GM21528 (cell line): Measurements from ENCODE around the gene CD74.
"Not testable (repeated sequence)": the region's sequence is repeated elsewhere in the genome, so short reads cannot be mapped to it uniquely, and the experiment has no call there.

Experiments
- ATAC-seq: cut with Tn5 transposase; IDR thresholded peaks from one replicate; pipeline ENCODE4 v1.9.1; 2021; ENCODE audit warnings: mild to moderate bottlenecking, moderate library complexity; ENCODE audit not compliant: unreplicated experiment, low FRiP score

CD74 gene

DNA sequence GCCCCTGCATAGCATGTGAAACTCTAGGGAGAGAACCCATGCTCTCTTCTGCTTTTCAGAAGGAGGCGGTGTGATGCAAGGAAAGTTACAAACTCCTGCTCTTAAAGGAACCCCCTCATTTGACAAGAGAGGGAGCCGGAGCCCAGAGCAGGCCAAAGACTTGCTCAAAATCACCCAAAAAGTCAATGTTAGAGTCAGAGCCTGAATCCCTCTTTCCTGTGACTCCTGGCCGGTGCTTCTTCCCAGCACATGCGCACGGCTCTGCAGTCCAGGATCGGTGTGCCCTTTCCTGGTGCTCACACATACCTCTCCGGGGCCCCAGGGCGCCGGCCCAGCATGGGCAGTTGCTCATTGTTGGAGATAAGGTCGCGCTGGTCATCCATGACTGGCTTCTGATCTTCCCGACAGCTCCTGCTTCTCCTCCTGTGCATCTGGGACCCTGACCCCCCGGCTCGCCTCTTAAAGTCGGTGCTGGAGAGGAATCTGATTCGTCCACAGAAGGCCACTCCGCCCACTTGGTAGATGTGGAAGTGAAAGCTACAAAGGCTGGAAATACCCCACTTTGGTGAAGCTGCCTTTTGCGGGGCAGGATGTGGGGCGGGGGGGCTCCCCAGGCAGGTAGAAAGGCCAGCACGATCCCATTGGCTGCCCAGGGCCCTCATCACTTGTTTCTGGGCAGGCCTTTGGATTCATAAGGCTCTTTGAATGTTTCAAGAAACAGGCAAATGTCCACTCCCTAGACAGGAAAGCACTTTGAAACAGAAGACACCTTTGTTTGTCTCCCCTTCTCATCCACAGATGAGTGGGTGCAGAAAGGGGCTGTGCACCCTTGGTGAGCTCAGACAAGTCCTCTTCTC is at the start of gene CD74:
TSS of gene CD74 (minus strand) at position 592 of the 857 bp plus-strand sequence. CDS start at position 431, 161 bp downstream.
- peak; percentile 73 for ATAC-seq

DNA sequence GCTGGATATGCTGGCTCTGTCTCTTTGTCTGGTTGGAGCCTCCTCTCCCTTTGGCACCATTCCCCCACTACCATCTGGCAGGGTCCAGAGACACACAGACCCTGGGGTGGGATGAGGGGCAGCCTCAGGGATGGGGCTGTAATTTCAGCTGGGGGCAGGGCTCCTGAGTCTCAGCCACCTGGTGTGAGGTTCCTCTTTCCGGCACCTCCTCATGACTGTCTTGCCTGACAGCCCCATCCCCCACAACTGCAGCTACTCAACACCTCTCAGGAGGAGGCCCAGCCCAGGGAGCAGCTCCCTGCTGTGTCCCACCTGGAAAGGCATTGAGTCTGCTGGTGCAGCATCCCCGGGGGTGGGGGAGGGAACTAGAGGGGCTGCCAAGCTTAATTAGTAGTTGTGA is 48.5 kb upstream of the CD74 start:
- ATAC-seq: peak; percentile 79

DNA sequence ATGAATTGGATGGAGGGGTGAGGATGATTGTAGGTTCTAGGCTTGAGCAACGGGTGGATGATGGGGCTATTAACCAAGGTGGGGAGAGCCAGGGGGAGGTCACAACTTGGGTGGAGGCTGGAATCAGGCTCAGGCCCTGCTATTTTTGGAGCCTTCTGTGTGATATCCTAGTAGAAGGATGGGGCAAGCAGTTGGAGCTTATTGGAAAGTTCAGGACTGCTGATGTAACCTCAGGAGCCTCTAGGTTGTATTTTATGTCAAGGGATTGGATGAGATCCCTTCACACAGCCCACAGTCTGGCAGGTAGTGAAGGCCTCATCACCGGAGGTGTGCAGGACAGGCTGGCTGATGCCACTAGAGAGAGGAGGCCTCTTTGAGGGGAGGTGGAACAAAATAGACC is 48.1 kb upstream of the CD74 start:
- peak; percentile 5 for ATAC-seq

DNA sequence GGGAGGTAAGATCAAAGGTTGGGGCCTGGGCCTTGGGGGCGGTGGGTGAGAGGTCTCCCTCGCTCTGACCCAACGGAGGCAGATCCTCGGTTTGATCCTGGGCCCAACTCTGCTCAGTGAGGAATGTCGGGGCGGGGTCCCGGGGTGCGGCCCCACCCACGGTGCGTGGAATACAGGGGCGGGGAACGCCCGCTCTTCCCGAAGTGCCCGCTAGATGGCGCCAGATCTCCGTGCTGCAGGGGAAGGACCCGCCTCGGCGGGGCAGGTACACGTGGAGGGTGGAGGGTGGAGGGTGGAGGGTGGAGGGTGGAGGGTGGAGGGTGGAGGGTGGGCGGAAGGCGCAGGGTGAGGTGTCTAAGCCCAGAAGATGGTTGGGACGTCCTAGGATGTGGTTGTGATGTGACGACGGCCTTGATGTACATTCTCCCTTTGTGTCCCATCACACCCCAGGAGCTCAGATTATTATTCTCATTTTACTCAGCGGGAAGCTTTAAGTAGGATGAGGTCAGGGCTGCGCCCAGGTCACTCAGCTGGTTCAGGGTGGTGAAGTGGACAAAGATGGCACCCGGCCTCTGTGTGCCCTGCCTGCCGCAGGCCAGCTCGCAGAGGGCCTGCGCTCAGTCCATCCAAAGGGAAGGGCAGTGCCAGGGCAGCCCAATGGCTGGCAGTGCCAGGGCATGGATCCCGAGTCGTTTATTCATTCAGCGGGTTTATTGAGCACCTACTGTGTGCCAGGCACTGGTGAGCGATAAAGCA is 46.3 kb upstream of the CD74 start:
- peak; percentile 57 for ATAC-seq

DNA sequence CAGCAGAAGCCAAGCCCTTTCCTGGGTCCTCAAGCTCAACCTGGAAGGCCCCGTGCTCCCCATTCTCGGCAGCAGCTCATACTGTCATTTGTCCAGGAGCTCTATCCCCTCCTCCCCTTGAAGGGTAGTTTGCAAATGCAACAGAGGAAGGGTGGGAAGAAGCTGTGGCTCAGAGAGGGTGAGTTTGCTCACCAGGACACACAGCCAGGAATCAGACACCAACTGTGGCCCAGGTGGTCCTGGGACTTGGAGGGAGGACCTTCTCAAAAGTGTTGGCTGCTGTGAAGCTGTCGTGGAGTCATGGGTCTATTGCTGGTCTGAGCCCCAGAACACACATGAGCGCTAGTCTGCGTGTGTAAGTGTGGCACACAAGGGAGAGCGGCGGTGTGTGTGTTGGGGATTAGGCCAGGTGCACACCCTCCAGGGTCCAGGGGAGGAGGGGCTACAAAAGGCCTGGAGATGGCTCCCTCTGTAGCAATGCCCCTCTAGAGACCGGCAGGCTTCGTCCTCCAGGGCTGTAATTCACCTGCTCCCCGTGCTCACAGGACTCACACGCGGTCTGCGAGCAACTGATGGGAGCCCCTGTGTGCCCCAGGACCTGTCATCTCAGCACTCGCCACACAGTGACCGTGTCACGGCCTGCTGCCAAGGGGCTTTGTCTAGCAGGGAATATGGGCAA is 45.0 kb upstream of the CD74 start:
- no peak for ATAC-seq

DNA sequence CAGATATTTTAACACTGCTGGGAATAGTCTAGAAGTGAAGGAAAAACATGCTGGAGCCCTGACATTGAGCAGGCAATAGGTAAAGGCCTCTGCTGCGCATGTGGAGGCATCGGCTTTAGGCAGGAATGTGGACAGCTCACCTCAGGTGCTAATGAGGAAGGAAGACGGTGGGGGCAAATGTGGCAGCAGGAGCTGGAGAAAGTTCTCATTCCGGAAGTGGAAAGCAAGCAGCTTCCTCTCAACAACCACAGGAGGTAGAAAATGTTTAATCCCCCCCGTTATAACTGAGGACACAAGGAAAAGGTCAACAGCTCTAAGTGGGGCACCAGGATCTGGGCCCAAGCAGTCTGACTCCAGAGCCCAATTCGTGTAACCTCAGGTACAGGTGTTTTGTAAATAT is 44.4 kb upstream of the CD74 start:
- no peak for ATAC-seq

DNA sequence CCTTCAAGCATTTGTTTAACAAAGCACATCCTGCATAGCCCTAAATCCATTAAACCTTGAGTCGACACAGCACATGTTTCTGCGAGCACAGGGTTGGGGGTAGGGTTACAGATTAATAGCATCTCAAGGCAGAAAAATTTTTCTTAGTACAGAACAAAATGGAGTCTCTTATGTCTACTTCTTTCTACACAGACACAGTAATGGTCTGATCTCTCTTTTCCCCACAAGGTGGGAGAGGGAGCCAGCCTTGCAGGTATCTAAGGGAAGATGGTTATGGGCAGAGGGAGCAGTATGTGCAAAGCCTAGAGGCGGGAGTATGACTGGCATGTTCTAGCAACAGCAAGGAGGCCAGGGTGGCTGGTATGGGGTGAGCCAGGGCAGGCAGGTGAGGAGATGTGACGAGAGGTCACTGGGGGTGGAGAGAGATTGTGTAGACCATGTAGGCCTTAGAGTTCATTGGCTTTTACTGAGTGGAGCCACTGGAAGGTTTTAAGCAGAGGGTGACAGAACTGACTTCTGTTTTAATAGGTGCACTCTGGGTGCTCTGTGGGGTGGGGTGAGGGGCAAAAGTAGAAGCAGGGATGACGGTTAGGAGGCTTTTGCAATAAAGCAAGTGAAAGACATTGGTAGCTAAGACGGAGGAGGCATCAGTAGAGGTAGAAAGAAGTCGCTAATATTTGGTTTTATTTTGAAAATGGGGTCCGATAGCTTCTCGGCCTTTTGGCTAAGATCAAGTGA is 42.0 kb upstream of the CD74 start:
- ATAC-seq: no peak

DNA sequence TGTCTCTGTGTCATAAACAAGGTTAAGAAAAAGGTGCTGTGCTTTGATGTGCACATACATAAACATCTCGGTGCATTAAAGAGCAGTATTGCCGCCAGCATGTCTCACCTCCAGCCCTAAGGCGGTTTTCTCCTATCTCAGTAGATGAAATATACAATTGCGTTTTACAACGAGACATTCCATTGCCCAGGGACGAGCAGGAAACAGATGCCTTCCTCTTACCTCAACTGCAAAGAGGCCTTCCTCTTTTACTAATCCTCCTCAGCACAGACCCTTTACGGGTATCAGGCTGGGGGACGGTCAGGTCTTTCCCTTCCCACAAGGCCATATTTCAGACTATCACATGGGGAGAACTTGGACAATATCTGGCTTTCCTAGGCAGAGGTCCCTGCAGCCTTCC is 41.3 kb upstream of the CD74 start:
- ATAC-seq: not testable (repeated sequence)

DNA sequence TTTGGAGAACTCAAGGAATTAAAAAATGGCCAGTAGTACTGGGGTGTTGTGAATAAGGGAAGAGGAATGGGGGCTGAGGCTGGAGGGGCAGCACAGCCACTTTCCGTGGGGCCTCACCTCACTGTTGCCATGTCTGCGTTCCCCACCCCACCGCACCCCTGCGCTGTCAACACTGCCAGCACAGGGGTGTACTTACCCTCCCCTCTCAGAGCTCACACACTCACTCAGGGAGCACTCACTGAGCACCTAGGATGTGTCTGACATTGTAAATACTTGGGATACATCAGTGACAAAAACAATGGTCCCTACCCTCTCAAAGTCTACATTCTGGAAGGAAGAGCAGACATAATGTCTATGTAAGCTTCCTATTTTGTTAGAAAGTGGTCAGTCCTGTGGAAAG is 40.2 kb upstream of the CD74 start:
- no peak for ATAC-seq

DNA sequence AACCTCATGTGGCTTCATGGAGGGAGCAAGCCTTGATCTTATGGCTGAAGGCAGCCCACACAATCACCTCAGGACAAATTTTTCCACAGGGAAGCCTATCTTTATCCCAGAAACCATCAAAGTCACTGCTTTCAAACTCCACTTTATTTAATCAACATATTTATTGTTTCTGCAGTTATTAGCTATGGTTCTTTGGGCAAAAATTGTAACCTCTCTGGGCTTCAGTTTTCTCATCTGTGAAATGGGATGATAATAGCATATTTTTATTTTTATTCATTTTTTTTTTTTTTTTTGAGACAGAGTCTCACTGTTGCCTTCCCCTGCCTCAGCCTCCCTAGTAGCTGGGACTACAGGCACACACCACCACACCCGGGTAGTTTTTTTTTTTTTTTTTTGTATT is 38.9 kb upstream of the CD74 start:
- ATAC-seq: no peak

DNA sequence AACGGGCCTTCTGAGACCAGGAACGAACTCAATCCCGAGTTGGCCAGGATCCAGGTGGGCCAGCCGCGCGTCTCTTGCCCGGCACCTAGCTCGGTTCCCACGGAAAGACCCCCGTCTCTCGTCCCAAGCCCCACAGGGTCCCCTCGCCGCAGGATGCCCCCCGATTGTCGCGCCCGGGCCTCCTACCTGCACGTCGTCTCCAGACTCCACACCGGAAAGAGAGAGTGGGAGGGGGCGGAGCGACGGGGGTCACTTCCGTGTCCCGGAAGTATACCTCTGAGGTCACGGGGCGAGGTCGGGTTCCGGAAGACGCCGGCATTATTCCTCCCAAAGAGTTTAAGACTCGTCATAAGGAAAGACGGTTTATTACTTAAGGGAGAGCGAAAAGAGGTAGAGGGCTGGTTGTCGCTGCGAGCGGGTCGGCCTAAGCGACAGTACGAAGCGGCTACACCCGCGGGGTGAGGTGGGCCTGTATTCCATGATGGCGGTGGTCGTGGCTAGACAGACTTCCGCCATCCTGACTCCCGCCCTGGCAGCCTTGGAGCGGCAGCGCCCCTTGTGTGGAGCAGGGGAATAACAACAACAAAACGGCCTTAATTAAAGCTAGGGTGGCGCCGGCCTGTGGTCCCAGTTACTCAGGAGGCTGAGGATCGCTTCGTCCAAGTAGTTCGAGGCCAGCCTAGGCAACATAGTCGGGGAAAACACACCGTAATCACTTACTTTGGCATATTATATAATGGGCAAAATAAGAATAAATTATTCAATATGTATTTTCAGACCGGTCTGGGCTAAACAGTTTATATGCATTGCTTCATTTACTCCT is 37.0 kb upstream of the CD74 start, which contains the start of gene RPS14:
TSS of gene RPS14 (minus strand) at position 223 of the 823 bp plus-strand sequence. CDS start 2,006 bp downstream, outside the sequence.
- ATAC-seq: peak; percentile 95

DNA sequence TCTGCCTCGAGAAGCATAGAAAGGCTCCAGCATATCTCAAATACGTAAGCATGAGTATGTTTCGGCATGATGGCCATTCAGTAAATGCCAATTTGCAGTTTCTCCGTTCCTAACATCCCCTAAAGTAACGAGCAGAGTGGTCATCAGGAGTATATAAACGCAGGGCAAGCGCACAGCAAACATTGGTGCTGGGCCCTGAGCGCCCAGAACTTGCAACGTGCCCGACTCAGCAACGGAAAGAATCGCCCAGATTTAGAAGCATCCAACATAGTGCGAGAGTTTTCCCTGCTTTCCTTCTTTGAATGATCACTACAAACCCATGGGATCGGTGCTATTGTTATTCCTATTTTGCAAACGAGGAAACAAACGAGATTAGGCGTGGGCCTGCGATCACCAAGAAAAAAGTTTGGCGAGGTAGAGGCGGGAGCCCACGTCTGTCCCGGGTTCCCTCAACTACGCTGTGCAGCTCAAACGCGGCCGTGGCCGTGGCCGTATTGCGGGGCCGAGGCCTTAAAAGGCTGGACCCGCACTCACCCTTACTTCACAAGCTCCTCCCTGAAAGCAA is 36.3 kb upstream of the CD74 start:
- peak; percentile 35 for ATAC-seq

DNA sequence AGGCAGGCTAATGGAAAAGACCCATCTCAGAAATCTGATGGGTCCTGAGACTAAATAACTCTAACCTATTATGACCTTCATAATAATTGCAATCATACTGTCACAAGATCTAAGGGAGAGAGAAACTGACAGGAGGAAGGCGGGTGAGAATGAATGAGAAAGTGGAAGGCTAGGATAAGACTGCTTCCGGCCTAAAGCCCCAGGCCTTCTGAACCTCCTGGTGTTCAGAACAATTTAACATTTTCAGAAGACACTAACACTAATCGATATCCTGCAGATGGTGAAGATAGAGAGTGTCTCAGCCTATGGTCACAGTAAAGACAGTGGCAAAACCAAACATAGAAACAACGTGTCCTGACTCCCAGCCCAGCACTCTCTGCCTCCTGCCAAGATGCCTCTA is 35.6 kb upstream of the CD74 start:
- no peak for ATAC-seq

DNA sequence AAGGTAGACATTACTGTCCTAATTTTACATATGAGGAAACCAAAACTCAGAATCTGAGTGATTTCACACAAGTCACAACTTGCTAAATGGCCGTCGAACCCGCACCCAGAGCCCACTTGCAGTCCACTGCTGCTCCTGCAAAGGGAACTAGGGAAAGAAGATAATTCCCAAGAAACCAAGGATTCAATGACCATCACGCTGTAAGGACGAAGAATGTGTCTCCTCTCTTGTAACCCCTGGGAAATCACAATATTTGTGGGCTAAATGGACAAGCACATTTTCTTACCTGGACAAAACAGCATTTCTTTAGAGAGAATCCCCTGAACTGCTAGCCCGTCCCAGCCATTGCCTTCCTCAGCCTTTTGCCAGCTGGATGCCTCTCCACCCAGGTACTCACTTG is 34.5 kb upstream of the CD74 start:
- ATAC-seq: no peak

DNA sequence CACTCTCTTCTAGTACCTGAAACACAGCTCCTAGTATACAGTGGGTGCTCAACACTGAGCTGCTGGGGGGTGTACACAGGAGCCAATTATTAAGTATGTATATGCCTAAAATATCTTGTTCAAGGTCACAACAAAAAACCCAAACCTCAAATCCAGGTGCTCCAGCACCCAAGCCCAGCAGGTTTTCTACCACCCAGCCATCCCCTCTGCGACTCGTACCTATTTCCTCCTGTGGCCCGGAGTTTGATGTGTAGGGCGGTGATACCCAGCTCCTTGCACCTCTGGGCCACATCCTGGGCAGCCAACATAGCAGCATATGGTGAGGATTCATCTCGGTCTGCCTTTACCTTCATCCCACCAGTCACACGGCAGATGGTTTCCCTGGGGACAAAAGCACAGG is 33.9 kb upstream of the CD74 start:
- no peak for ATAC-seq

DNA sequence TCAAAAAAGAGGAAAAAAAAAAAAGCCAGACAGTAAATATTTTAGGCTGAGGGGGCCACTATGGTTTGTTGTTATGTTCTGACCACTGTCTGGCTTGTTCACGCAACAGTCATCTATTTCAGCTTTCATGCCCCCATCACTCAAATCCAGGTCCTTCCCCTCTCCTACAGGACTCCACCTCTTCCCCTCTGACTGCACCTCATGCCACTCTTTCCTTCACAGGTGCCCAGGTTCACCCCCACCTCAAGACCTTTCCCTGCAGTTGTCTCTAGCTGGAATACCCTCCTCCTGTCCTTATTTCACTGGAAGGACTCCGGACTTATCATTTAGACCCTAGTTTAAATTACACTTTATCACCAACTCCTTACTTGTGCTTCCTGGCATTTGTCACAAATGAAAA is 33.4 kb upstream of the CD74 start:
- ATAC-seq: no peak

DNA sequence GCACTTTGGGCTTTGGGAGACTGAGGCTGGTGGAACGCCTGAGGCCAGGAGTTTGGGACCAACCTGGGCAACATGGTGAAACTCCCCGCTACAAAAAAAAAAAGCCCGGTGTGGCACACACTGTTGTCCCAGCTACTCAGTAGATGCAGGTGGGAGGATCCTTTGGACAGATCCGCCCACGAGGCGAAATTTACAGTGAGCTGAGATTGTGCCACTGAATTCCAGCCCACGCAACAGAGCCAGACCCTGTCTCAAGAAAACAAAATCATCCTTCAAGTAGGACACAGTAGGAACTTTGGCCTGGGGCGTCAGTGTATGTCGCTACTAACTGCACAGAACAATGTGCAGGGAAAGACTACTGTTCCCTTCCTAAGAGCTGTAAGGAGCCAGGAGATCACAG is 32.1 kb upstream of the CD74 start:
- no peak for ATAC-seq

DNA sequence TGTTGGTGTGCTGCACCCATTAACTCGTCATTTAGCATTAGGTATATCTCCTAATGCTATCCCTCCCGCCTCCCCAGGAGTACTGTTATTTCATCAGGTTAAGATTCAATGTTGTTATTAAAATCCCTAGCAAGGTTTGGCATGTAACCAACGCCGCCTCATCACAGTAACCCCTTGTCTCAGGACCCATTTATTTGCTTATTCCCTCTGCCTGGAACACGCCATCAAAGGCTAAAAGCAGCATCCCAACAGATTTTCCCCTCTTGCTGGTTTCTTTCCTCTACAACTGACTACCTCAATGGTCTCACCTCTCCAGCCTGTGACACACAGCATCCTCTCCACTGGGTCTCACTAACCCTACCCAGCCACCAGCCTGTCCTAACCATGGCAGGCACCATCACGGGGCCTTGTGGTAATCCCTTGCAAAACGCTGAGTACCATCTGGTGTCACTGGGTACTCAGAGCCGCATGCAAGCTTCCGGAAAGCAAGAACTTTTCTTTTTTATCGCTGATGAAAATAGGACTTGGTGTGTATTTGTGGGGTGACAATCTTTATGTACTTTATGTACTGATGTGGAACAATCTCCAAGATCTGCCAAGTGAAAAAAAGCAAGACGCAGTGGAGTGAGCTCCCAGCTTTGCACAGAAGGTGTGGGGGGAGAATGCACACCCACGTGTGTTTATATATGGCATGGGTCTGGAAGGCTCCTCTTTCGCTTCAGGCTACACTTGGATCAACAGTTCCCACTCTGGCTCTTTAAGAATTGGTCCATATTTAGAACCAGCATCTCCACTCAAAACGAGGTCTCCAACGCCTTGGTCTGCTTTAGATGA is 30.7 kb upstream of the CD74 start:
- no peak for ATAC-seq
